Glomerular endothelial cell (primary cell): ENCODE data around the gene KNTC1. TPM values are rescaled to one million over a fixed set of nuclear protein-coding genes. Genes with fewer than 3 reads are reported as not detected.
"Not testable (repeated sequence)": the region's sequence is repeated elsewhere in the genome, so short reads cannot be mapped to it uniquely, and the experiment has no call there.

Experiments used
- DNase-seq: peaks from one replicate; pipeline ENCODE4 v3.0.0-alpha.2; 2011; ENCODE audit warnings: low read depth, low spot score; ENCODE audit errors: extremely low read depth
- total RNA-seq: library from RNA; depleted of rRNA; stranded (reverse); fragments of >200 nt; gene quantifications from 2 replicates; pipeline ENCODE4 v1.2.3, GENCODE V29; 2015

Gene KNTC1, protein sequence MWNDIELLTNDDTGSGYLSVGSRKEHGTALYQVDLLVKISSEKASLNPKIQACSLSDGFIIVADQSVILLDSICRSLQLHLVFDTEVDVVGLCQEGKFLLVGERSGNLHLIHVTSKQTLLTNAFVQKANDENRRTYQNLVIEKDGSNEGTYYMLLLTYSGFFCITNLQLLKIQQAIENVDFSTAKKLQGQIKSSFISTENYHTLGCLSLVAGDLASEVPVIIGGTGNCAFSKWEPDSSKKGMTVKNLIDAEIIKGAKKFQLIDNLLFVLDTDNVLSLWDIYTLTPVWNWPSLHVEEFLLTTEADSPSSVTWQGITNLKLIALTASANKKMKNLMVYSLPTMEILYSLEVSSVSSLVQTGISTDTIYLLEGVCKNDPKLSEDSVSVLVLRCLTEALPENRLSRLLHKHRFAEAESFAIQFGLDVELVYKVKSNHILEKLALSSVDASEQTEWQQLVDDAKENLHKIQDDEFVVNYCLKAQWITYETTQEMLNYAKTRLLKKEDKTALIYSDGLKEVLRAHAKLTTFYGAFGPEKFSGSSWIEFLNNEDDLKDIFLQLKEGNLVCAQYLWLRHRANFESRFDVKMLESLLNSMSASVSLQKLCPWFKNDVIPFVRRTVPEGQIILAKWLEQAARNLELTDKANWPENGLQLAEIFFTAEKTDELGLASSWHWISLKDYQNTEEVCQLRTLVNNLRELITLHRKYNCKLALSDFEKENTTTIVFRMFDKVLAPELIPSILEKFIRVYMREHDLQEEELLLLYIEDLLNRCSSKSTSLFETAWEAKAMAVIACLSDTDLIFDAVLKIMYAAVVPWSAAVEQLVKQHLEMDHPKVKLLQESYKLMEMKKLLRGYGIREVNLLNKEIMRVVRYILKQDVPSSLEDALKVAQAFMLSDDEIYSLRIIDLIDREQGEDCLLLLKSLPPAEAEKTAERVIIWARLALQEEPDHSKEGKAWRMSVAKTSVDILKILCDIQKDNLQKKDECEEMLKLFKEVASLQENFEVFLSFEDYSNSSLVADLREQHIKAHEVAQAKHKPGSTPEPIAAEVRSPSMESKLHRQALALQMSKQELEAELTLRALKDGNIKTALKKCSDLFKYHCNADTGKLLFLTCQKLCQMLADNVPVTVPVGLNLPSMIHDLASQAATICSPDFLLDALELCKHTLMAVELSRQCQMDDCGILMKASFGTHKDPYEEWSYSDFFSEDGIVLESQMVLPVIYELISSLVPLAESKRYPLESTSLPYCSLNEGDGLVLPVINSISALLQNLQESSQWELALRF (N-terminal part only)
- 10.9 and 20.4 TPM in 2 replicates for total RNA-seq

DNA sequence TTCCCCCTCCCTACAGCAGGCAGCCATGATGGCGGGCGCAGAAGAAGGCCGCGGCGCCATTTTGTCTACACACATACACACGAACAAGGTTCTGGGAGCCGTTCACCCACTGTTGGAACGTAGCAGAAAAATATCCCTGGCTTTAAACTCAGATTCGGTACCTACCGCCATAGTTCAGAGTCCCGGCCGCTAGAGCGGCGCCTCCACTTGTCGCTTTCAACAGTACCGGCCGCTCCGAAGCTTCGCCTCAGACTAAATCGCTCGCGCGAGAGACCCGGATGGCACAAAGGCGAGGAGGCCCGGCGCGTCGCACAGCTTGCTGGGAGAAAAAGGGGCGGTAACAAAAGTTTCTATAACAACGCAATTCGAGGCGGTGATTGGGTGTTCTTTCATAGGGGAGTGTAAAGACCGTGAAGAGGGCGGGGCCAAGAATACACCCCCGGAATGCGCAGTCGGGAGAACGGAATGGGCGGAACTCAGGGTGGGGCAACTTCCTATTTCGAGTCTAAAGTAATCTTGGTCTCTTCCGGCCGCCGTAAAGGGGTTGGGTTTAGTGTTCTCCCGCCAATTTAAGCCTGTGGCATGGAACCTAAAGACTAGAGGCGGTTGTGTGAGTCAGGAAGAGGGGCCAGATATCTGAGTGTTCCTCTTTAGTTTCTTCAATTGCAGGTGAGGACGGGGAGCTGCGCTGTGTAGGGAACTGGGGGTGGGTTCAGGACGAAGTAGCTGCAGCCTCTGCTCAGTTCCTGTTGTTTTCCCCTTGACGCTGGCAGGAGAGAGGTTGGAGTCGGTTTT, at the start of gene KNTC1, which contains the start of gene RSRC2:
KNTC1 (plus strand) TSS at position 567 of the 795 bp plus-strand sequence. CDS start 2,815 bp downstream, outside the sequence.
RSRC2 (minus strand) TSS at position 254 of the 795 bp plus-strand sequence; CDS start at position 171, 83 bp downstream.
- peak; percentile 98 for DNase-seq

DNA sequence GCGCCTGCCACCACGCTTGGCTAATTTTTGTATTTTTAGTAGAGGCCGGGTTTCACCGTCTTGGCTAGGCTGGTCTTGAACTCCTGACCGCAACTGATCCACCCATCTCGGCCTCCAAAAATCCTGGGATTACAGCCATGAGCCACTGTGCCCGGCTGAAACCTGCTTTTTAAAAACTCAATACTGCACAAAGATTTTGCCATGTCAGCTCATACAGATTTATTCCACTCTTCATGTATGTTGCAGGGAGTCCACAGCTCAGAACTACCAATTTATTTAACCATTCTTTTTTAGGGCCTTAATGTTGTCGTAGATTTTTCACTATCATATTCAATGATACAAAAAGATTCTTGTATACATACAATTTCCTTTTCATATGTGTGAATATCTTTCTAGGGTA, 46.3 kb upstream of the KNTC1 start:
- DNase-seq, result no peak

DNA sequence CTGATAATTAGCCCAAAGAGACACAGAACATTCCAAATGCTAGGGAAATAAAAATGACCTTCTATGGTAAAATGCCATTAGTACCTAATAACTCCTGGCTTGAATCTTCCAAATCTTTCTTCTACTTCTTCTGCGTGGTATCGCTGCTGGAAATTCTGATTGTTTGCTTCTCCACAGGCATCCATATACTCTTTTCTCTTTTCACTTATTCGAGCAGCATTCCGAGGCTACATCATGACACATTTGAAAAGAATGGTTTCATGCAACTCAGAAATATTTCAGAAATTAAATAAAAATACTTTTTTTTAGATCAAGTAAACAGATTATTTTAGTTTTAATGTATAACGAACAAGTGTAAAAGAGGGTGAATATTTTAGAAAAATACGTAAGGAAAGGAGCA, 45.2 kb upstream of the KNTC1 start:
- DNase-seq, result no peak

DNA sequence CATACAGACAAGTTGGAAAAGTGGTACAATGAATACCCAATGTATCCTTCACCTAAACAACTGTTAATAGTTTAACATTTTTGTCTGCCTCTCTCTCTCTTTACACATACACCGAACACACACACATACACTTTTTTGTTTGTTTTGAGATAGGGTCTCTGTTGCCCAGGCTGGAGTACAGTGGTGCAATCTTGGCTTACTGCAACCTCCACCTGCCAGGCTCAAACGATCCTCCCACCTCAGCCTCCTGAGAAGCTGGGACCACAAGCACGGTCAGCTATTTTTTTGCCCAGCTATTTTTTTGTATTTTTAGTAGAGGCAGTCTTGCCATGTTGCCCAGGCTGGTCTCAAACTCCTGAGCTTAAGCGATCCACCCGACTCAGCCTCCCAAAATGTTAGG, 43.1 kb upstream of the KNTC1 start:
- no peak for DNase-seq

DNA sequence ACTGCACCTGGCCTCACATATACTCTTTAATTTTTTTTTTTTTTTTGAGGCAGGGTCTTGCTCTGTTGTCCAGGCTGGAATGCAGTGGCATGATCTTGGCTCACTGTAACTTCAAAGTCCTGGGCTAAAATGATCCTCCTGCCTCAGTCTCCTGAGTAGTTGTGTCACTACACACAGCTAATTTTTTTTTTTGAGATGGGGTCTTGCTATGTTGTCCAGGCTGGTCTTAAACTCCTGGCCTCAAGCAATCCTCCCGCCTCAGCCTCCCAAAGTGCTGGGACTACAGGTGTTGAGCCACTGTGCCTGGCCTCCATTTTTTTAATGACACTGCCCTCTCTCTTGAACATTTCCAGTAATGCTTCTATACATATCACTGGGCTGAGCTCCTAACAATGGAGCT, 42.7 kb upstream of the KNTC1 start:
- DNase-seq, result not testable (repeated sequence)

DNA sequence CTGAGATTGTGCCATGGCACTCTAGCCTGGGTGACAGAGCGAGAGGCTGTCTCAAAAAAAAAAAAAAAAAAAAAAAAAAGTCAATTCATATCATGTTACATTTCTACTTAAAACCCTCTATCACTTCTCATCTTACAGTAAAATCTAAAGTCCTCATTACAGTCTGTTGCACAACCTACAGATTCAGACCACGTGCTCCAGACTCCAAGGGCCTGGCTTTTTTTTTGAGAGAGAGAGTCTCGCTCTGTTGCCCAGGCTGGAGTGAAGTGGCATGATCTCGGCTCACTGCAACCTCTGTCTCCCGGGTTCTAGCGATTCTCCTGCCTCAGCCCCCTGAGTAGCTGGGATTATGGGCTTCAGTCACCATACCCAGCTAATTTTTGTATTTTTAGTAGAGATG, 40.7 kb upstream of the KNTC1 start:
- not testable (repeated sequence) for DNase-seq

DNA sequence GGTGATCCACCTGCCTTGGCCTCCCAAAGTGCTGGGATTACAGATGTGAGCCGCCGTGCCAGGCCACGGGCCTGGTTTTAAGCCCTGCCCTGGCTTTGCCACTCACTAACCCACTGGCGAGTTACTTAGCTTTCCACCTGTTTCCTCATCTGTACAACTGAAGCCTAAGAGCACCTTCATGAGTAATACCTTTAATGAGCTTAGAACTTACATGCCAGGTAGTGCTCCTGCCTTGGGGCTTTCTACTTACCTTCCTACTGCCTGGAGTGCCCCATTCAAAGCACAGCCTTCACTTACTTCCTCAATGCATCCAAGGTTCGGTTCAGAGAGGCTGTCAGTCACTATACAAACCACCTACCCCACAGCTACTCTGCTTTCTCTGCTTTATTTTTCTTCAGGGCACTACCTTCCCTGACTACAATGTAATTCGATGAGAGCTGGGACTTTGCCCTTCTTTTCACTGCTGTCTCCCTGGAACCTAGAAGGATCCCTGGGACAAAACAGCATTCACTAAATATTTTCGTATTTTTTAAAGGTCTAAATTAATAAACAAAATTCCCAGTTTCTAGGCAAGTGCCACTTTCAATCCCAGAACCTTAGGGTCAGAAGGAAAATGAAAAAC, 40.1 kb upstream of the KNTC1 start:
- no peak for DNase-seq

DNA sequence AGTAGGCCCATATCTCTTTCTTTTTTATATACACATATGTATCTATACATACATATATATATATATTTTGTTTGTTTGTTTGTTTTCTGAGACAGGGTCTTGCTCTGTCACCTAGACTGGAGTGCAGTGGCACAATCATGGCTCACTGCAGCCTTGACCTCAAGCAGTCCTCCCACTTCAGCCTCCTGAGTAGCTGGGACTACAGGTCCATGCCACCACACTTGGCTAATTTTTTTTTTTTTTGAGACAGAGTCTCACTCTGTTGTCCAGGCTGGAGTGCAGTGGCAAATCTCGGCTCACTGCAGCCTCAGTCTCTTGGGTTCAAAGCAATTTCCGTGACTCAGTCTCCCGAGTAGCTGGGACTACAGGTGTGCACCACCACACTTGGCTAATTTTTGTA, 39.2 kb upstream of the KNTC1 start:
- DNase-seq, result not testable (repeated sequence)

DNA sequence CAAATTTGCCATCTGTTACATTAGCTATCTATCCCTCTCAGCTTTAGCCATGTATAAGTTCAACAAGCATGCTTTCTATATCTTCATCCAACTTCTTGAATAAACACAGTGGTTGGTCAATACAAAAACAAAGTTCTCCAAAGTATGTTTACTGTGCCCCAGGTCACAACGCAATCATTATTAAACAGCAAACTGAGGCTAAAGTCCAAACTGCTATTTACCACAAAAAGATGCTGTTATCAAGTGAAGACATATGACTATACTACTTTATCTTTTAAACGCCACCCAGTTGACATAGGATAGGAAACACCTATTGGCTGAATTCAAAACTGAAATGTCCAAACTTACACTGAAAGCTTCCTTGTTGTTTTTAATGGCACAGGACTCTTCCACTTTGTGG, 38.0 kb upstream of the KNTC1 start:
- DNase-seq, result no peak

DNA sequence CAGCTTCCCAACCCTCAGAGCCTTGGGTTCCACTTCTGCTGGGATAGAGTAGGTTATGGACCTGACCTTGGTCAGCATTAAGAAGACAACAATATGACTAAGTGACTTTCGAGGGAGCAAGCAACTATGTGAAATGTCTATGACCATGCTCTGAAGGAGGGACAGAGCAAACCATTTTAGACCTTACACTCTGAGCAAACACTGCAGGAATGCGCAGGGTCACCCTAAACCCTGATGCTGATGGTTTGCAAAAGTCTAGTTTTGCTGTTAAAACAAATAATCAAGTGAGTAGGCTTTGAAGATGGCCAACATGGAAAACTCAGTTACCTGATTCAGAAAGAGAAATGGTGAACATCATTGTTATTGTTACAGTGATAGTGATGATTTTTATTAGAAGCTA, 35.1 kb upstream of the KNTC1 start:
- no peak for DNase-seq

DNA sequence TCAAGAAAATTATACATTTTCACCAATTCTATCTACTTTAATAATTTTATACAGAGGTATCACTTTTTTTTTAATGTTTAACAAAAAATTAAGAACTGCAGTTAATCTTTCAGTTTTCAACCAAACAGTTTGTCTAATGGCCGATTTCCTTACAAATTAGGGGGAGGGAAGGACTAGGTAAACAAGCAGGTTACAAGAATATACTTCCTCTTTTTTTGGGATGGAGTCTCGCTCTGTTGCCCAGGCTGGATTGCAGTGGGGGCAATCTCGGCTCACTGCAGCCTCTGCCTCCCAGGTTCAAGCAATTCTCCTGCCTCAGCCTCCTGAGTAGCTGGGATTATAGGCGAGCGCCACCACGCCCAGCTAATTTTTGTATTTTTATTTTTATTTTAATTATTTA, 33.8 kb upstream of the KNTC1 start:
- DNase-seq, result not testable (repeated sequence)

DNA sequence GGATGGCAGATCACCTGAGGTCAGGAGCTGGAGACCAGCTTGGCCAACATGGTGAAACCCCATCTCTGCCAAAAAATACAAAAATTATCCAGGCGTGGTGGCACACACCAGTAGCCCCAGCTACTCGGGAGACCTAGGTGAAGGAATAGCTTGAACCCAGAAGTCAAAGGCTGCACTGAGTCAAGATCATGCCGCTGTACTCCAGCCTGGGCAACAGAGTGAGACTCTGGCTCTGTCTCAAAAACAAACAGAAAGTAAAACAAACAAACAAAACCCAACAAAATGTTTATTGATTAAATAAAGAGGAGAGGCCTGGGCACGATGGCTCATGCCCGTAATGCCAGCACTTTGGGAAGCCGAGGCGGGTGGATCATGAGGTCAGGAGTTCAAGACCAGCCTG, 31.8 kb upstream of the KNTC1 start:
- no peak for DNase-seq

DNA sequence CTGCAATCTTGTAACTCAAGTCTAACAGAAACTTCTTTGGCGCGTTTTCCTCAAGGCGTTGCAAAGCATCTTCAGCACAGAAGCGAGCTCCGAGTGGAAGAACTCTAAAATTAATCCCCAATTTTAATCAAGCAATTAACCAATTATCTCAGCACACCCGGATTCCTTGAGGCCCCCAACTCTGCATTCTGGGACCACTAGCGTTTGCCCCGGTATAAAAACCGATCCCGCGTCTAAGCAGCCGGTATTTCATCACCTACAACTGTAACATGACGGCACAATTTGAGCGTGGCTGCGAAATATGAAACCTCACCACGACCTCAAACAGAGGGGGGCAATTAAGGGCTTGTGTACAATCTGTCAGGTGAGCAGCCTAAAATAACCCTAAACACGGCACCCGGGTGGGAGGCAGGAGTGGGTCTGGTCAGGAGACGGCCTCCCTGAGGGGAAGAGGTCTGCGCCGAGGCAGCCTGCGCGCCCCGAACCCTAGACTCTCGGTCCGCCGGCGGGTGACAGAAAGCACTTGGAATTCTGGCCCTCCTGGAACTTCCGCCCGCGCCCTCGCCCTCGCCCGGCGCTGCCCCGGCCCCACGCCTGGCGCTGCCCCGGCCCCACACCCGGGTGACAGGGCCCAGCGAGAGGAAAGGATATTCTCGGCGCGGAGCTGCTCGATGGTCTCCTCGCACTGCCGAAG, 26.9 kb upstream of the KNTC1 start:
- DNase-seq, result no peak

DNA sequence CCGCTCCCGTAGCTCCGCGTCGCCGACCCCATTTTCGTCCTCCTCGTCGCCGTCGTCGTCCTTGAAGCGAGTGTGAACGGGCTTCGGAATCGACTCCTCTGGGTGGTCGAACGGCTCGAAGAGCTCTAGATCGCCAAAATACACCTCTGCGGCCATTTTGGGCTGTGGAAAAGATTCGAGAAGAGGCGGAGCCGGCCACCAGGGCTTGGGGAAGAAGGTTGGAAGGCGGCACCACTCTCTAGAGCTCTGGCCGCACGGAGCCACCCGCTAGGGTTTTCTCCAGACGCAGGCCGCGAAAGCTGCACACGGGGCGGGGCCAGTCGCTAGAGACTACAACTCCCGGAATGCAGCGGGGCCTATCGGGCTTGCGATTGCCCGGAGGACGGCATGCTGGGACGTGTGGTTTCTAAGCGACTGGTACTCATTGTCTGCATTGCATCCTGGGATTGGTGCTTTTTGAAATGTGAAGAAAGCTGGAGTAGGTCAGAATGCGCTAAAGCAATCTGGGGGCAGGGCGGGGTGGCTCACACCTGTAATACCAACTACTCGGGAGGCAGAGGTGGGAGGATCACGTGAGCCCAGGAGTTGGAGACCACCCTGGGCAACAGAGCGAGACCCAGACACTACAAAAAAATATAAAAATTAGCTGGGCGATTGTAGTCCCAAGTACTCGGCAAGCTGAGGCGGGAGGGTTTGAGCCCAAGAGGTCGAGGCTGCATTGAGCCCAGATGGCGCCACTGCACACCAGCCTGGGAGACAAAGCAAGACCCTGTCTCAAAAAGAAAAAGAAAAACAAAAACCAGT, 26.2 kb upstream of the KNTC1 start, which contains the start of gene ZCCHC8:
ZCCHC8 (minus strand) TSS at position 248 of the 804 bp plus-strand sequence; CDS start at position 156, 92 bp downstream.
- DNase-seq, result peak; percentile 87

DNA sequence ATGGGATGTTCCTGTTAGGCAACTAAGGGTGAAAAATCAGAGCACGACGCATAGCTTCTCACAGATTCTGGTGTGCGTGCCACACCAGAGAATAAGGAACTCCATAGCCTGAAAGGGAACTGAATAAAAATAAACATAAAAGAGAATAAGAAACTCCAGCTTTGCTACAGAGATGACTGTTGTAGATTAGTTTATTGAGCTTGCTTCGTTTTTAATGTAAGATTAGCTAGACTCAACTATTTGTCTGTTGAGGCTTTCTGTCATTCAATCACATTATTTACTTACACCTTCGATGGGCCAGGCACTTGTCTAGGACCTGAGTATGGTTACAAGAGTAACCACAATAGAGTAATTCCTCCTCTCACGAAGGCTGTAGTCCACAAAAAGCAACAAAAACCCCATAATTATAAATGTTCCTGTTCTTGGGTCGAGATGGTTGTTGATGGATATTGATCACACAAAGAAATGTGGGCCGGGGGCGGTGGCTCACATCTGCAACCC, 25.5 kb upstream of the KNTC1 start:
- DNase-seq, result no peak

DNA sequence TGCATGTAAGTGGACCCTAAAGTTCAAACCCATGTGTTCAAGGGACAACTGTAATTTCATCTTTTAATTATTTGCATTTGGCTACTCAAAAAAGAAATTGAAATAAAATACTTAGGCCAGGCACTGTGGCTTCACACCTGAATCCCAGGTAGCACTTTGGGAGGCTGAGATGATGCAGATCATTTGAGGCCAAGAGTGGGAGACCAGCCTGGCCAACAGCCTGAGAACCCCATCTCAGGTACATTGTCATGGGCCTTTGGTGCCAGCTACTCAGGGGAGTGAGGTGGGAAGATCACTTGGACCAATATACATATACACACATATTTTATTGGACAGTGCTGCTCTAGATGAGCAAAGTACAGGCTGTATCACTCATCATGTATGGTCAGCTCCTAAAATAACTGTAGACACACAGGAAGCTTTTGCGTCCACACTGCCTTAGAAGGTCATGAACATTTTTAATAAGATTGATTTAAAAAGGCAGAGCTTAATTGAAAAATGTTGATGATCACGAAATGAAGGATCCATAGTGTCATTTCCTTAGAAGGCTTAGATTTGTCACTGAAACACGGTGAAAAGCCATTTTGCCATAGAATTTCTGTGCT, 23.8 kb upstream of the KNTC1 start:
- DNase-seq, result no peak
